ENCODE measurements around the gene PORCN.
"Not testable (repeated sequence)": the region's sequence is repeated elsewhere in the genome, so short reads cannot be mapped to it uniquely, and the experiment has no call there.

The PORCN gene

GRCh38 chrX:48509619-48510018 is 827 bp downstream of the PORCN start:
- in situ Hi-C loops (cut with HindIII; ENCODE audit: low sequenced_read_pairs) = no loop called here

DNA sequence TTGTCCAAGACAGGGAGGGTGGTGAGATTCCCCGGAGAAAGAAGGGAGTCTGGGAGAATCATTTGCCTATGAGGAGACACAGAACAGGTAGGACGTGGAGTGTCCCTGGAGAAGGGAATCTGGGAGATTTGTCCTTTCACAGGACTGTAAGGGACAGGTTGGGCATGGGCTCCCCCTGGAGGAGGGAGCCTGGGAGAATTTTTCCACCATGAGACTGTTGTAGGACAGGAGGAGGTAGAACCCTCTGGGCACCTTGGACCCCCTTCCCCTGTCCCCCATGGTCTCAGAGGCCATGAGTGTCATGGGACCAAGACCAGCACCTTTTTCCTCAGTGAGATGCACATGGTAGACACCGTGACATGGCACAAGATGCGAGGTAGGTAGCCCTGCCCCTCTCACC is 2.8 kb downstream of the PORCN start:
- in situ Hi-C loops (cut with HindIII; ENCODE audit: low sequenced_read_pairs) = no loop called here

GRCh38 chrX:48512371-48512935 is 3.7 kb downstream of the PORCN start:
- in situ Hi-C loops (cut with HindIII; ENCODE audit: low sequenced_read_pairs) = no loop called here

- in situ Hi-C loops (cut with HindIII; ENCODE audit: low sequenced_read_pairs) = no loop called here
These were observed 4.9 kb downstream of the PORCN start for GRCh38 chrX:48513670-48514069.

DNA sequence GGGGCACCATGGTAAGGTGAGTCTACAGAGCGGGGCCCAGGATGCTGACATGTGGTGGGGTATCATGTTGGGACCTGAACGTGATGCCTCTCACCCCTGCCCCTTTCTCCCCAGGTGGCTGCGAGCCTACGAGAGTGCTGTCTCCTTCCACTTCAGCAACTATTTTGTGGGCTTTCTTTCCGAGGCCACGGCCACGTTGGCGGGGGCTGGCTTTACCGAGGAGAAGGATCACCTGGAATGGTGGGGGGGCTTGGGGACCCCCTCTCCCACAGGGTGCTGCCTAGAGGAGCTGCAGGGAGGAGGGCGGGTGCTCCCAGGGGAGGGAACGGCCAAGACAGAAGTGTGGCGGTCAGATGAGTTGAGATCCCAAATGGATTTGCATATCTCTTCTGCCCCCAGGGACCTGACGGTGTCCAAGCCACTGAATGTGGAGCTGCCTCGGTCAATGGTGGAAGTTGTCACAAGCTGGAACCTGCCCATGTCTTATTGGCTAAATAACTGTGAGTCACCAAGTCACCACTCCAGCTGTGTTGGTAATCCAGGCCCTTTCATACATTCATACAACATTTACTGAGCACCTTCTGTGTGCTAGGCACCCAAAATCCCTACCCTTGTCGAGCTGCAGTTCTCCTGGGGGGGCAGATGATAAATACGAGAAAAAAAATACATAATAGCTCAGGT is 5.5 kb downstream of the PORCN start:
- in situ Hi-C loops (cut with HindIII; ENCODE audit: low sequenced_read_pairs) = no loop called here

DNA sequence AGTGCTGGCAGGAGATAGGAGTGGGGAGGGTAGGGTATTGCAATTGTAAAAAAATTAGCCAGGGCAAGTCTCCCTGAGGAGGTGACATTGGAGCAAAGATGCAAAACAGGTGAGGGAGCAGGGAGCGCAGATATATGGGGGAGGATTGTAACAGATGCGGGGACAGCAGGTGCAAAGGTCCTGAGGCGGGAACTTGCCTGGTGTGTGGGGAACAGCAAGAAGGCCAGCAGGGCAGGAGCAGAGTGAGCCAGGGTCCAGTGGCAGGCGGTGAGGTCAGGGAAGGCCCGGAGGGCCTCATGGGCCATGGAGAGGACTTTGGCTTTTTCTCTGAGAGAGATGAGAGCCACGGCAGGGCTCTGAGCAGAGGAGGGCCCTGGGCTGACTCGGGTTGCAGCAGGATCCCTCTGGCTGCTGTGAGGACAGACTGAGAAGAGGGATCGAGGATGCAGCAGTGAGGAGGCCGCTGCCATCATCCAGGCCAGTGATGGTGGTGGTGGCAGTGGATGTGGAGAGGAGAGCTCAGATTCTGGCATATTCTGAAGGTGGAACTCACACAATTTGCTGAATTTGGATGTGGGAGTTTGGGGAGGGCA is 6.2 kb downstream of the PORCN start:
- in situ Hi-C loops (cut with HindIII; ENCODE audit: low sequenced_read_pairs) = no loop called here

DNA sequence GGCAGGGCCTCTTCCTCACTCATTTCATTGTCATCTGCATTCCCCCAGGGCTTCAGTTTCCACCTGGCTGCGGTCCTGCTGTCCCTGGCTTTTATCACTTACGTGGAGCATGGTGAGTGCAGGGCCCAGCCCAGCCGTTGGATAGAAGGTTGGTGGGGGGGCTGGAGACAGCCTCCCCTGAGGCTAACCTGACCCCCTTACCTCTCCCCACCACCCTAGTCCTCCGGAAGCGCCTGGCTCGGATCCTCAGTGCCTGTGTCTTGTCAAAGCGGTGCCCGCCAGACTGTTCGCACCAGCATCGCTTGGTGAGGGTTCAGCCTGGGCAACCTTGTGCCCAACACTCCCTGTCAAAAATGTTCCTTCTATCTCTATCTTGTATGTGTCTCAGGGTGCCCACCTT is 7.0 kb downstream of the PORCN start:
- in situ Hi-C loops (cut with HindIII; ENCODE audit: low sequenced_read_pairs) = no loop called here

DNA sequence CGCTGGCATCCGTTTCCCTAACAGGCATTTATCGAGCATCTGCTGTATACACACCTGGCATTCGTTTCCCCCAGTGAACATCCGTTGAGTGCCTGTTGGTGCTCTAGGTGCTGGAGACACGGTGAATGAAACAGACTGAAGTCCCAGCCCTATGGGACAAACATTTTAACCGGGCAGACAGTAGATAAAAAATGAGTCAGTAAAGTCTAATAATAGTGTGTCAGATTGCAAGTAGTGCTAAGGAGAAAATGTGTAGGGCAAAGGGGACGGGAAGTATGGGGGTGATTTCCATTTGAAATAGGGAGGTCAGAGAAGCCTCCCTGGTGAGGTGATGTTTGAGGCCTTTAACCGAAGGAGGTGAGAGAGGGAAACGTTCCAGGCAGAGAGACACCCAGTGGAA is 7.5 kb downstream of the PORCN start:
- in situ Hi-C loops (cut with HindIII; ENCODE audit: low sequenced_read_pairs) = no loop called here

GRCh38 chrX:48516987-48517386 is 8.2 kb downstream of the PORCN start:
- in situ Hi-C loops (cut with HindIII; ENCODE audit: low sequenced_read_pairs) = no loop called here

GRCh38 chrX:48519481-48519880 is 10.7 kb downstream of the PORCN start:
- in situ Hi-C loops (cut with HindIII; ENCODE audit: low sequenced_read_pairs) = not testable (repeated sequence)

- in situ Hi-C loops (cut with HindIII; ENCODE audit: low sequenced_read_pairs) = no loop called here
These were observed 11.7 kb downstream of the PORCN start for GRCh38 chrX:48520455-48520854.

- in situ Hi-C loops (cut with HindIII; ENCODE audit: low sequenced_read_pairs) = no loop called here
These were observed 12.2 kb downstream of the PORCN start for GRCh38 chrX:48520976-48521352.

GRCh38 chrX:48521353-48522243 is 12.8 kb downstream of the PORCN start, which contains the start of gene EBP:
TSS of gene EBP (plus strand) at chrX:48521808. CDS start at chrX:48523772, 1,964 bp downstream.
- in situ Hi-C loops (cut with HindIII; ENCODE audit: low sequenced_read_pairs) = no loop called here

GRCh38 chrX:48522291-48522690 is 13.5 kb downstream of the PORCN start:
- in situ Hi-C loops (cut with HindIII; ENCODE audit: low sequenced_read_pairs) = no loop called here

DNA sequence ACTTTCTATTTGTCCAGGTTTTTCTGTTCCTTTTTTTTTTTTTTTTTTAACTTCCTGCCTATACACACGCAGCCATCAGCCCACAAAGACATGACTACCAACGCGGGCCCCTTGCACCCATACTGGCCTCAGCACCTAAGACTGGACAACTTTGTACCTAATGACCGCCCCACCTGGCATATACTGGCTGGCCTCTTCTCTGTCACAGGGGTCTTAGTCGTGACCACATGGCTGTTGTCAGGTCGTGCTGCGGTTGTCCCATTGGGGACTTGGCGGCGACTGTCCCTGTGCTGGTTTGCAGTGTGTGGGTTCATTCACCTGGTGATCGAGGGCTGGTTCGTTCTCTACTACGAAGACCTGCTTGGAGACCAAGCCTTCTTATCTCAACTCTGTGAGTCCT is 14.9 kb downstream of the PORCN start:
- in situ Hi-C loops (cut with HindIII; ENCODE audit: low sequenced_read_pairs) = no loop called here

GRCh38 chrX:48525853-48526252 is 17.1 kb downstream of the PORCN start:
- in situ Hi-C loops (cut with HindIII; ENCODE audit: low sequenced_read_pairs) = not testable (repeated sequence)

GRCh38 chrX:48530736-48531135 is 21.9 kb downstream of the PORCN start:
- in situ Hi-C loops (cut with HindIII; ENCODE audit: low sequenced_read_pairs) = no loop called here

DNA sequence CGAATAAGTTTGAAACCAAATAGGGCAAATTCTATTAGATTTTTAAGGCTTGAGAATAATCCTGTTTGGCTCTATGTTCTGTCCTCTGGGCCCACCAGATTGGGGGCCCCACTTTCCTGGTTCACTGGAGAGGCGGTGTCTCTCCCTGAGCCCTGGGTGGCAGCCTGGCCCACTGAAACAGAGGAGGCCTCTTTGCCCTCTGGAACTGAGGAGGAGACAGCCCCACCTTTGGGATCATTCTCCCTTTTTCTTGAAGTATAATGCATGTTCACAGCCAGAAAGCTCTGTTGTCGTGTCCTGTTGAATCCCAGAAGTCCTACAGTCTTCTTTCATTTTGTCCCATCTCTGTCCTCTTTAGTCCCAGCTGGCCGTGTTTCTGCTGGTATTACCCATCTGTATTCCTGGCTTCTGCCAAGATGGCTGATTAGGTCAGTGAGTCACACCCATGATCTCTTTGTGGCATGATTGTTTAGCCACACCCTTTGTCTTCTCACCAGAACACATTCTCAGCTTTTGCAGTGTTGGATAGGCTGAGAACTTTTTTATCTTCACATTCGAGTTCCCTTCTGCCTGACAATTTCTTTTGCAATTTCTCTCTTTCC is 22.7 kb downstream of the PORCN start:
- in situ Hi-C loops (cut with HindIII; ENCODE audit: low sequenced_read_pairs) = no loop called here

DNA sequence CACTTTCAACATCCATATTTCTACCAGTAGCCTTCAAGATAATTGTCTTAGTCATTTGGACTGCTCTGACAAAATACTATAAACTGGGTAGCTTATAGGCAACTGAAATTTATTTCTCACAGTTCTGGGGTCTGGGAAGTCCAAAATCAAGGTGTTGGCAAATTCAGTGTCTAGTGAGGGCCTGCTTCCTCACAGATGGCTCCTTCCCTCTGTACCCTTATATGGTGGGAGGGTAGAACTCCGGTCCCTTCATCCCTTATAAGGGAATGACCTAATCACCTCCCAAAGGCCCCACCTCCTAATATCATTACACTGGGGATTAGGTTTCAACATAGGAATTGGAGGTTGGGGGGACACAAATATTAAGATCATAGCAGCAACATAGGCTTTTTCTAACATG is 23.4 kb downstream of the PORCN start:
- in situ Hi-C loops (cut with HindIII; ENCODE audit: low sequenced_read_pairs) = no loop called here

DNA sequence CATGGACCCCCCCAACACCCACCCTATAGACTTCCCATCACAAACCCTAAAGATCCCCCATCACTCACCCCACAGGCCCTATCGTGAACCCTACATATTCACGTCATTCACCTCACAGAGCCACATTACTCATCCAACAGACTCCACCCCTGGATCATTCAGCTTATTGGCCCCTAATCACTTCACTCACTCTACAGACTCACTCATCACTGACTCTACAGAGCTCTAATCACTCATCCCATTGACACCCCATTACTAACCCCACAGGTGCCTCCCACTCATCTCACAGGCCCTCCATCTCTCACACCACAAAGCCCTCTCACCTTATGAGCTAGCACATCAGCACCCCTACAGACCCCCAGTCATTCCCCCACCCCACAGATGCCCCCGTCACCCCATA is 24.4 kb downstream of the PORCN start:
- in situ Hi-C loops (cut with HindIII; ENCODE audit: low sequenced_read_pairs) = no loop called here

Data from endothelial cell of hepatic sinusoid (primary cell).